GM21529 (cell line): ENCODE data around the gene SLC35F3.
"Not testable (repeated sequence)": the region's sequence is repeated elsewhere in the genome, so short reads cannot be mapped to it uniquely, and the experiment has no call there.

Experiments used
- ATAC-seq: cut with Tn5 transposase; IDR thresholded peaks from one replicate; pipeline ENCODE4 v1.9.1; 2021; ENCODE audit not compliant: unreplicated experiment

SLC35F3 gene

DNA sequence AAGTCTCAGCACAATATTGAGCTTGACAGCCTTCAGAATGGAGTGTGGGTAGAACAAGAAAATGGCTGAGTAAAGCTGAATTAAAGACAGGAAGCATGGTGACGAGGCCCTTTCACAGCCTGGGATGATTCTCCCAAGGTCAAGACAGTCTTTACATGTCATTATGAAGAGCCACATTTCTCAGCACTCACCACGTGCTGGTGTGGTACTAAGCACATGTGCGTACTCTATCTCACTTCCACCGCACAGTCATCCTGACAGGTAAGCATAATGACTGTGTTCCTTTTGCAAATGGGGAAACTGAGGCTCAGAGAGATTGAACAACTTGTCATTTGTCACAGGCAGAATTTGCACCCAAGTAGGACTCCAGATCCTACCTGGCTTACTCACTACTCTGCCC, 376.0 kb downstream of the SLC35F3 start:
- no peak for ATAC-seq

DNA sequence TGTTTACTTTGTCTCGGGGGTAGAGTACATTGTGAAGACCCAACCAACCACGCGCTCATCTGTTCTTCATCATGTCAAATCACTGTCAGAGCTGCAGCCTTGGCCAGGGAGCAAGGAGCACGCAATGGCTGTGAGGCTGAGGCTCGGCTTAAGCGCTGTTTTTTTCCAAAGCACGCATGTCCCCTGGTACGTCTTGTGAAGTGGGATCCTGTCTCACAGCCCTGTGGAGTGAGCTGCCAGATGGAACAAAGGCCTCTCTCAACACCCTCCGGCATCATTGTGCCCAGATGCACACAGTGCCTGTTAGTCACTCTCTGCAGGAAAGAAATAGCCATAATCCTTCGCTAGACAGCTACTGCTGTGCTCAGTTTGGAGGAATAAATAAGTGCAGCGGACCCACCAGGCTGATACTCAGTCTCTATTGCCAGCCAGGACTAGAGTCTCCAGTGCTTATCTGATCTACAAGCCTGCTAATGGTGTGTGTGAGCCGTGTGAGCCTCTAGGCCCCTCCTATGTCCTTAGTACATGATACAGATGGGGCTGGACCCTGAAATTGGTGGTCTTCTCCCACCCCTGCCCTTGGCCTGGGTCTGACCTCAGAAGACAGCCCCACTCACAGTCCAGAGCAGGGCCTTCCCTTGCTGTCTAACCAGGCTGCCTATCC, 377.5 kb downstream of the SLC35F3 start:
- no peak for ATAC-seq

- ATAC-seq, result no peak
These were observed 381.7 kb downstream of the SLC35F3 start for GRCh38 chr1:234286206-234286605.

DNA sequence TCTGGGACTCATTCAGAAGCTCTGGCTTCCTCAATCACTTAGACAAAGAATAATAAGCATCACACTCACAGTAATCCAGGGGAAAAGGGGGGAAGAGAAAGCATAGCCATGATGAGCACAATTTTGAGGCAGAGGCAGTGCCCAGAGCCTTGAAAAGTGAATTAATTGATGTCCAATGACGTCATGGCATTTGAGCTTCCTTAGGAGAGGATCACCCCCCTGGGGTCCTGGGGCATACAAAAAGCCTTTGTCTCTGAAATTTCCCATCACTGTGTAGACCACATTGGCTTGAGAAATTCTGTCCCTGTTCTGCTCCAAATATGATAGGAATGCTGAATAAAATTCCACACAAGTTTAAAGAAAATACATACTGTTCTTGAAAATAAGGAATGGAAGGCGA, 384.5 kb downstream of the SLC35F3 start:
- no peak for ATAC-seq

GRCh38 chr1:234289538-234290305, 385.2 kb downstream of the SLC35F3 start:
- ATAC-seq, result no peak

DNA sequence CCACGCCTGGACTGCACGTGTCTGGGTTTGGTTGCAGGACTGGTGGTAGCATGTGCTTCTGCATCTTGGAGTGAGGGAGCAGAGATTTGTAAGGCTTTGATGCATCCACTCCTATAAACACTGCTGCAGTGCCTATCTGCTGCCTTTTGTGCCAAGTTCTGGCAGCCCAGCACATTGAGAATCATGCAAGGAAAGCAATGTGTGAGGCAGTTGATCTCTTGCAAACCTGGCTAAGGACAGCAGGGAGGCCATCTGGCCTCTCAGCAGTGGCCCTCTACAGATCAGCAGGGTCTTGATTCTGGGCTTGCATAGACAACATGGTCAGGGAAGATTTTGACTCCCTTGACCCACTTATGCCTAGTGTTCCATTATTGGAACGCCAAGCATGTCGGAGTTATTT, 387.5 kb downstream of the SLC35F3 start:
- no peak for ATAC-seq

- no peak for ATAC-seq
These were observed 388.1 kb downstream of the SLC35F3 start for GRCh38 chr1:234292548-234292947.

DNA sequence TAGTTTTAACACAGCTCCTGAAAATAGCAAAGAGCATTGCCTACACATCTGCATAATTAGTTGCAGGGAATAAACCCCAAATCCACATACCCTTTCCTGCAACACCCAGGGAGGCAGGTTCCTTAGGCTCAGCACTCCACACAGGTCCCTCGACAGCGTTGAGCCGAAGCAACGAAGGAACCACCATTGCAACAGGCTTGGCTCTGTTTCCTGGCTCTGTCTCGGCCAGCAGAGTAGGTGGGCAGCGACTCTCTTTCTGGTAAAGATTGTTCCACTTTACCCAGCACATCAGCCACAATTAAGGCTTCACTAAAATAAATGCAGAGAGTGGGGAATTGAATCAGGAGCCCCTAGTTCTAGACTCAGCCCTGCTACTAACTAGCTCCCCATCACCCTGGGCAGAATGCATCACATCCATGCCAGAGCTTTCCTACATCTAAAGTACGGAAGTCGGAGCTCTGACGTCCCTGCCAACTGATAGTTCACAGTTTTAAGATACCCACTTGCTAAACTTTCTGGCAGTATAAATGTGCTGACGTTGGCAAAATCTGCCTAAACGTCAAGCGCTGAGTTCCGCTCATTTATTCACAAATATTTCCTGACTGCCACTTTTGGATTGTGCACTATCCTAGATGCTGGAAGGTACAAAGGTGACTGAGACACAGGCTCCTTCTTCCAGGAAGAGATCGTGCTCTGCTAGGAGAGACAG, 389.8 kb downstream of the SLC35F3 start:
- no peak for ATAC-seq

- no peak for ATAC-seq
These were observed 390.6 kb downstream of the SLC35F3 start for GRCh38 chr1:234295068-234295467.

GRCh38 chr1:234295626-234296025, 391.1 kb downstream of the SLC35F3 start:
- no peak for ATAC-seq

- ATAC-seq, result no peak
These were observed 392.0 kb downstream of the SLC35F3 start for GRCh38 chr1:234296496-234296895.

DNA sequence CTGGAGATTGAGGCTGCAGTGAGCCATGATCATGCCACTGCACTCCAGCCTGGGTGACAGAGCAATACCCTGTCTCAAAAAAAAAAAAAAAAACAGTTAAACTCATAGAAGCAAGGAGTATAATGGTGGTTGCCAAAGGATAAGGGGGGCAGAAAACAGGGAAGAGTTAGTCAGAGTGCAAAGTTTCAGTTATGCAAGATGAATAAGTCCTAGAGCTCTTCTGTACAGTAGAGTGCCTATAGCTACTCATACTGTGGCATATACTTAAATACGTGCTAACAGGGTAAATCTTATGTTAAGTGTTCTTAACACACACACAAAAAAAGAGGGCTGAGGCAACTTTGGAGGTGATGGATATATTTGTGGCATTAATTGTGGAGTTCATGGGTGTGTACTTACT, 393.2 kb downstream of the SLC35F3 start:
- no peak for ATAC-seq

- ATAC-seq, result no peak
These were observed 395.6 kb downstream of the SLC35F3 start for GRCh38 chr1:234300096-234300495.

GRCh38 chr1:234301663-234302062, 397.2 kb downstream of the SLC35F3 start:
- ATAC-seq, result not testable (repeated sequence)

DNA sequence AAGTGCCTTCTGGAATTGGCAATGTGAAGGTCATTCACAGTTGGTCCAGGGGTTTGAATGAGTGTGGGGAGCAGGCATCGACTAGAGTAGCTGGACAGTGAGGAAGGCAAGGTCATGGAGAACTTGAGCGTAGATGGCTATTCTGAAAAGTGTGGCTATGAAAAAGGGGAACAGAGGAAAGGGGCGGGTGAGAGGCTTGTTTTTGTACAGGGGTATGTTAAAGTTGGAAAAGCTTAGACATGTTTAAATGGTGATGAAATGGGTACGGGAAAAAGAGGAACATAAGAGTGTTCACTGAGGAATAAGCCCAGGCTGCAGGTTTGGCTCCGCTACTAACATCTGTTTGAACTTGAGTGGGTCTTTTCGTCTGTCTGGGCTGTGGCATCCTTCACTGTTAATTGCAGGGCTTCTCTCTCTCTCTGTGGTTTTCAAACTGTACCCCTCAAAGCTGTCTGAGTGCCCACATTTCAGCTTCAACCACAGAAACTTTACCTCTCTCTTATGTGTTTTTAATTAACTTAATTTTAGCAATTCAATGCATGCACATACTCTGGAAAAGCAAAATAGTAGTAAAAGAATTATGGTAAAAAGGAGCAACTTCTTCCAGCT, 398.0 kb downstream of the SLC35F3 start:
- no peak for ATAC-seq

- ATAC-seq, result no peak
These were observed 398.8 kb downstream of the SLC35F3 start for GRCh38 chr1:234303231-234303630.

DNA sequence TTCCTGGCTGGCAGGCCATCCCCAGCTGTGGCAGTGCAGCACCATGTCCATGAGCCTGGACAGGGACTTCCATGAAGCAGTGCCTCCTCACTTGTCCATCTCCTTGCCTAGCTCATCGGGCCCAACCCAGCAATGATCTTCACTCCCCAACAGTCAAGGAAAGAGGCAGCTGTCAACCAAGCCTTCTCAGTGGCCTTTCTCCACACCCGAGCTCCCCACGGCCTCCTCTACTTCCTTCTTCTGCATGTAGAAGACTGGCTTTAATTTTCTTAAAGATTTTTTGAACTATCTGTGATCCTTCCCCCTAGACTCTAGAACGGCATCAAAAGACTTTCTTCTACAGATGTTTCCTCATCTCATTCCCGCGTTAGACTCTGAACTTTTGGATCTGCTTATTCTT, 403.2 kb downstream of the SLC35F3 start:
- ATAC-seq, result no peak

- ATAC-seq, result no peak
These were observed 404.7 kb downstream of the SLC35F3 start for GRCh38 chr1:234309243-234309597.

- ATAC-seq, result peak; percentile 89
These were observed 405.4 kb downstream of the SLC35F3 start for GRCh38 chr1:234309598-234310459.

- ATAC-seq, result no peak
These were observed 406.0 kb downstream of the SLC35F3 start for GRCh38 chr1:234310460-234310817.

DNA sequence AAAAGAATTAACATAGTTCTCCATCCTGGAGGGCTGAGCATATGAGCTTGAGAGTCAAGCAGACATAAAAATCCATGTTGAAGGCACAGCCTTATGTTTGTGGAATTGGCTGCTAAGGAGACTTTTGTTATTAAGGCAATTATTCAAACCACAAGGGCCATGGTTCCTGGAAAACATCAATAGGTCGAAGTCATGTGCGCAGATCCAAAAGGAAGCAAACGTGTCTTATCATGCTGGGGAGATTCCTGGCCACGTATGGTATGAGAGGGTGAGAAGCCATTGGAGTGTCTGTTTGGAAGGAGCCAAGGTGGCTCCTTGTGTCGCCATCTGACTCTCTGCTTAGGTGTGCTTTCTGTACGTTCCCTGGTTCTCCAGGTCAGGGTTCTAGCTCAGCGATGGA, 406.9 kb downstream of the SLC35F3 start:
- ATAC-seq, result no peak
